Liver (tissue), 3 donors: ENCODE data around the gene THTPA.

ENCODE experiments used
- CTCF ChIP-seq: fragments of 150-350 bp; IDR thresholded peaks from 2 replicates; pipeline ENCODE4 v1.5.1; 2017; ENCODE audit warnings: improper control_type of control experiment, low read depth, low read length; ENCODE audit not compliant: missing input control
- FOXA1 ChIP-seq: IDR thresholded peaks from 2 replicates; pipeline ENCODE4 v1.6.1; 2016; ENCODE audit warnings: antibody characterized with exemption
- GABPA ChIP-seq, 2 donors: IDR thresholded peaks in 1 of 2; conservative IDR thresholded peaks in 1 of 2; 2 replicates each; pipeline ENCODE4 v1.6.1; 2016; ENCODE audit warnings: antibody characterized with exemption in 2 of 2, mild to moderate bottlenecking in 1 of 2, moderate library complexity in 1 of 2
- RAD21 ChIP-seq, 2 donors: IDR thresholded peaks; 2 replicates each; pipeline ENCODE4 v1.6.1; 2016; ENCODE audit warnings: antibody characterized with exemption in 2 of 2, mild to moderate bottlenecking in 2 of 2
- REST ChIP-seq: IDR thresholded peaks from 2 replicates; pipeline ENCODE4 v1.6.1; 2016; ENCODE audit warnings: antibody characterized with exemption, mild to moderate bottlenecking
- YY1 ChIP-seq: IDR thresholded peaks from 2 replicates; pipeline ENCODE4 v1.6.1; 2016; ENCODE audit warnings: antibody characterized with exemption, mild to moderate bottlenecking
- TF ChIP-seq, protein P1 (sequence below): IDR thresholded peaks from 2 replicates; pipeline ENCODE4 v1.6.1; 2016; ENCODE audit warnings: antibody characterized with exemption
- TF ChIP-seq, protein P2 (sequence below): IDR thresholded peaks from 2 replicates; pipeline ENCODE4 v1.6.1; 2016; ENCODE audit warnings: antibody characterized with exemption
- TF ChIP-seq, protein P3 (sequence below): IDR thresholded peaks from 2 replicates; pipeline ENCODE4 v1.6.1; 2016; ENCODE audit warnings: antibody characterized with exemption
- donor health status: healthy.
- donor health status: healthy.

GRCh38 chr14:23604148-23604547 lies 48.1 kb downstream of the THTPA start:
- TF ChIP-seq CTCF (no peak), REST (no peak), RAD21 (IDR thresholded peaks at IDR 0.05) (no peak), FOXA1 (no peak), GABPA (IDR thresholded peaks at IDR 0.05 in 1 of 2, conservative IDR thresholded peaks at IDR 0.05 in 1 of 2) (no peak), YY1 (no peak)
- TF ChIP-seq, protein P1, sequence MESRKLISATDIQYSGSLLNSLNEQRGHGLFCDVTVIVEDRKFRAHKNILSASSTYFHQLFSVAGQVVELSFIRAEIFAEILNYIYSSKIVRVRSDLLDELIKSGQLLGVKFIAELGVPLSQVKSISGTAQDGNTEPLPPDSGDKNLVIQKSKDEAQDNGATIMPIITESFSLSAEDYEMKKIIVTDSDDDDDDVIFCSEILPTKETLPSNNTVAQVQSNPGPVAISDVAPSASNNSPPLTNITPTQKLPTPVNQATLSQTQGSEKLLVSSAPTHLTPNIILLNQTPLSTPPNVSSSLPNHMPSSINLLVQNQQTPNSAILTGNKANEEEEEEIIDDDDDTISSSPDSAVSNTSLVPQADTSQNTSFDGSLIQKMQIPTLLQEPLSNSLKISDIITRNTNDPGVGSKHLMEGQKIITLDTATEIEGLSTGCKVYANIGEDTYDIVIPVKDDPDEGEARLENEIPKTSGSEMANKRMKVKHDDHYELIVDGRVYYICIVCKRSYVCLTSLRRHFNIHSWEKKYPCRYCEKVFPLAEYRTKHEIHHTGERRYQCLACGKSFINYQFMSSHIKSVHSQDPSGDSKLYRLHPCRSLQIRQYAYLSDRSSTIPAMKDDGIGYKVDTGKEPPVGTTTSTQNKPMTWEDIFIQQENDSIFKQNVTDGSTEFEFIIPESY, result no peak
- TF ChIP-seq, protein P2, sequence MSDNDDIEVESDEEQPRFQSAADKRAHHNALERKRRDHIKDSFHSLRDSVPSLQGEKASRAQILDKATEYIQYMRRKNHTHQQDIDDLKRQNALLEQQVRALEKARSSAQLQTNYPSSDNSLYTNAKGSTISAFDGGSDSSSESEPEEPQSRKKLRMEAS, result no peak
- TF ChIP-seq, protein P3, sequence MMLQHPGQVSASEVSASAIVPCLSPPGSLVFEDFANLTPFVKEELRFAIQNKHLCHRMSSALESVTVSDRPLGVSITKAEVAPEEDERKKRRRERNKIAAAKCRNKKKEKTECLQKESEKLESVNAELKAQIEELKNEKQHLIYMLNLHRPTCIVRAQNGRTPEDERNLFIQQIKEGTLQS, result no peak
